Measurements from ENCODE around the gene PLB1.
A peak's percentile ranks its signal among the peaks of the same experiment; 100 is the strongest.

Gene PLB1

DNA sequence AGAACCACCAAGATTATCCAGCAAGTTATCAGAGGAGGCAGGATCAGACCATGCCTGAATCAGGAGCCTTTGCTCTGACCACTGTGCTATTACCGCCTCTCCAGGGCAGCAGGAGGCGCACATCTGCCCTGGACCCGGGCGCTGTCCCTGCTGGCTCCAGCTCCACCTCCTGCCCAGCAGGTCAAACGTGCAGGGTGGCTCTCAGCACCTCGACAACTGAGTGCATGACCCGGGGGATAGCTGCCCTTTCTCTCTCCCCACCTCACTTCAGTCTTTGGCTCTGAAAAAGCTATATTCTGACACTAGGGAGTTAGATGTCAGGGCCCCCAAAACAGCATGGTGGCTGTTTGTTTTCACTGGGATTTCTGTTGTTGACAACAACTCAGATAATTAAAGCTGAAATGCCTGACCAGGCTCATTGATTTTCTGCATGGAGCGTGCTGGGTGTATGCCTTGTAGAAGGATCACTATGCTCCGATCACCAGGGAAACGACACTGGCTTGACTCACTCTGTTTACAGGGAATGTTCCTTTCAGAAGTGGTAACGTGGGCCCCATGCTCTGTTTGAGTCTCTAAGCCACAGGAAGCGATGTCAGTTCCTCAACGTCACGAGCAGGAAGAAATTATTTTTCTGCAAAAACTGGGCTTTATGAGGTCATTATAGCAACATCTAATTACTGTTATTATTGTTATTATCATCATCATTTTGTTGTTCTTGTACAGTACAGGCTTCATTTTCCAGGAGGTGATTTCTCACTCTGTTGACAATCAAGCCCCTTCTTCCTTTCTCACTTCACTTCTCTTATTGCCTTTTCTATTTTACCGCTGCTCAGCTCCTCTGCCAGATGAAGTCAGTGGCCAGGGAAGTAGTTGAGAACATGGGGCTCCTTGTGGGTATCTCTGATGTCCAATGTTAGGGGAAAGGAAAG, 125.6 kb downstream of the PLB1 start:
- DNase-seq (ENCODE audit: insufficient read length, low spot score), result no peak
- FAIRE-seq, result peak; percentile 18

DNA sequence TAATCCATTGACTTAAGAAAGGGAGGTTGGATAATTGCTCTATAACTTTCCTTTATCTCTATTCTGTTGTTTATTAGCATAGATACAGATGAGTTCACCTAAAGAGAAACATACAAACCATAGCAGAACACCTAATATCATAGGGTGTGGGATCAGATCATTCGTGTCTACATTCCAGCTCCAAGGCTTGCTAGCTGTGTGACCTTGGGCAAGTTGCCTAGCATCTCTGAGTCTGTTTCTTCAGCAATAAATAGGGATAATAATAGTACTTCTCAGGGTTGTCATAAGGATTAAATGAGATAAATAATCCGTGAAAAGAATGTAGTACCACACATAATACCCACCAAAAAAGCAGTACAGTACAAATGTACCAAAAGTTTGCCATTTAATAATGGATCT, 126.2 kb downstream of the PLB1 start:
- DNase-seq (ENCODE audit: insufficient read length, low spot score), result no peak
- FAIRE-seq, result no peak

DNA sequence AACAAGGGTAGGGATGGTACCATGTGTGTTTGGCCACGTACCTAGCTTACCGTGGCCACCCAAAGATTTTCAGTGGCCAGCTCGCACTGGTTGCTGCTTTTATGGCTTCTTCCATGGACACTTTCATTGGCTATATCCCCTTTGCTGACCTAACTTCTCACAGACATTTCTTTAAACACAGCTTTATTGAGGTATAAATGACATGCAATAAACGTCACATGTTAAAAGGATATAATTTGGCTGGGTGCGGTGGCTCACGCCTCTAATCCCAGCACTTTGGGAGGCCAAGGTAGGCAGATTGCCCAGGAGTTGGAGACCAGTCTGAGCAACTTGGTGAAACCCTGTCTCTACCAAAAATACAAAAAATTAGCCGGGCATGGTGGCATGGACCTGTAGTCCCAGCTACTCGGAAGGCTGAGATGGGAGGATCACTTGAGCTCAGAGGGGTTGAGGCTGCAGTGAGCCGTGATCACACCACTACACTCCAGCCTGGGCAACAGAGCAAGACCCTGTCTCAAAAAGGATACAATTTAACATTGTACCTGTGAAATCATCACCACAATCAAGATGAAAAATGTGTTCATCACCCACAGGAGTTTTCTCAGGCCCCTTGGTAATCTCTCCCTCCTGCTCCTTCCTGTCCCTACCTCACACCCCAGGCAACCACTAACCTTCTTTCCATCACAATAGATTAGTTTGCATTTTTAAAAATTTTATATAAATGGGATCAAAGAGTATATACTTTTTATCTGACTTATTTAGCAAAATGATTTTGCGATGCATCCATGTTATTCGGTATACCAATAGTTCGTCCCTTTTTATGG, 127.9 kb downstream of the PLB1 start:
- DNase-seq (ENCODE audit: insufficient read length, low spot score) (no peak), FAIRE-seq (no peak)

DNA sequence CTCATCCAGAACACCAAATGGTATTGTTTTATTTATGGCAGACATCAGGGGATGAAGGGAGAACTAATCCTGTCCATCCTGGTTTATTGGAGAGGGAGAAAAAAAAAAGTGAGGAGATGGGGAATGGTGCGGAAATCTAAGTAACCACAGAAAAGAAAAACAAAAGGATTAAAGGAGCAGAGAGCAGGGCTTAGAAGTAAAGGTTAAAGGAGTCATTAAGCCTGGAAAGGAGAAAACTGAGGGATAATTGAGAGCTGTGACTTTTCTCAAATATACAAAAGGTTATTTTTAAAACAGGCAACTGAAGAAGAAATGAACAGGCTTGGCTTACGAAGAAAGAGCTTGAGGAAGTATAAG, 128.6 kb downstream of the PLB1 start:
- DNase-seq (ENCODE audit: insufficient read length, low spot score) (no peak), FAIRE-seq (peak; percentile 18)

DNA sequence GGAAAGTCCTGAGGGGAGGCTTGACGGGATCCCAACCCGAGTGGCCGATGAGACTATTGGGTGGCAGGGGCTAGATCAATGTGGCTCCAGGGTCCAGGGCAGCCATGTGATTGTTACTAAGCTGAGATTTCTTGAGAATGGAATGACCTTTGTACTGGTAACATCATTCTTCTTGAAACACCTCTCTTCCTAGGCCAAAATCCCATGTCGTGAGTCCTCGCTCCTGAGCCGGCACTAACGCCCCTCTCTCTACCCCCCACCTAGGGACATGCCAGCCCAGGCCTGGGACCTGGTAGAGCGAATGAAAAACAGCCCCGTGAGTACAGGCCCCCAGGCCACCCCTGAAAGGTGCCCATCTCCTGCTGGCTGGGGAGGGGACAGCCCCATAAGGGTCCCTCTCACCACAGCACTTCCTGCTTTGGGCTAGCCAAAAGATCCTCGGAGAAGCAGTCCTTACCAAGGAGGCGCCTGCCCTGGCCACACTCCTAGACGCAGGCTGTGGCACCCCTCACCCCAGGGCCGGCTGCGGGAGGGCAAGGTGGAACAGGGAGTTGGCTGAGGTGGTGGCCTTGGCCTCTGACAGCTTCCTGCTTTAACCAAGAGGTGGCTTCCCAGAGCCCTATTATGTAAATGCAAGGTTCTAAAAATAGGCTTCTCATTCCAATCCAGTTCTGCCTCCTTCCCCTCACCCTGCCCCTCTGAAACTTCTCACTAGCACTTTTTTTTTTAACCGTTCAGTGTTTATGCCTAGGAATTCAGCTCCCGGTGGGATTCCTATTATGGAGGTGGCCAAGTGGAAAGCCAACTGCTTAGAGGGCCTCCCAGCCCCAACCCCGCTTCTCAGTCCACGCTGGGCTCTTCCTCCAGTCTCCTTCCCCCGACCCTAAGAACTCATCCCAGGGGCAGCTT, 129.2 kb downstream of the PLB1 start:
- DNase-seq (ENCODE audit: insufficient read length, low spot score) (peak; percentile 19), FAIRE-seq (peak; percentile 33)

DNA sequence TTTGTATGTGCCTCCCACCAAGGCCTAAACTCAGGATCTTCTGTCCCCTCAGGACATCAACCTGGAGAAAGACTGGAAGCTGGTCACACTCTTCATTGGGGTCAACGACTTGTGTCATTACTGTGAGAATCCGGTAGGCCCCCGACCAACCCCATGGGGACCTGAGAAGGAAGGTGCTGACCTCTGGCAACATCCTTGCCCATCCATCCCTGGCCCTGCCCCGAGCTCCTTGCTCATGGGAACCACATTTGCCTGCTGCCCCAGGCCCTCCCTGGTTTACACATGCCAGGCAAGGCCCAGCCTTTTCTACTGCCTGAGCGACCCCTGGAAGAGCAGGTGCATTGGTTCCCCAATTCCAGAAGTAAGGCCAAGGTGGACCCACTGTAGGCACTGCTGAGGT, 130.5 kb downstream of the PLB1 start:
- no peak for DNase-seq (ENCODE audit: insufficient read length, low spot score)
- no peak for FAIRE-seq

DNA sequence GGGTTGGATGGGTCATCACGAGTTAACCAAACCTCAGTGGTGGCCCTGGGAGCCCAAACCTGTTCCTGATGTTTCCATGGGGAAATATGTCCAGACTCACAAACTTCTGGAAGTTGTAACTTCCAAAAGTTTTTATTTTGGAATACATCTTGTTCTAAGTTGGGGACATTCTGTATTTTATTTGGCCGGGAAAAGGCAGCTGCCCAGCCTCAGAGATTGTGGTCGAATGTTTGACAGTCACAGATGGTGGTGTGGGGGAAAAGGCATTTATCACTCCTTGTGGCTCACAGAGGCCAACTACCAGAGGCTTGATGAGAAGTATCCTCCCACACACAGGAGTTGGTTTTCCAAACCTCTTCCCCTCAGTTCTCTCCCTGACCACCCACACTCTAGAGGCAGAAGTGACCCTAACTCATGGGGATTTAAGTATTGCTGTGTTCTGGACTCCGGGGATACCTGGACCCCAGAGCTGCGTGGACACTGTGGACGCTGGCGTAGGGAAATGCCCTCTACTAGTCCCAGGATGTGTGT, 131.1 kb downstream of the PLB1 start:
- DNase-seq (ENCODE audit: insufficient read length, low spot score), result no peak
- no peak for FAIRE-seq

DNA sequence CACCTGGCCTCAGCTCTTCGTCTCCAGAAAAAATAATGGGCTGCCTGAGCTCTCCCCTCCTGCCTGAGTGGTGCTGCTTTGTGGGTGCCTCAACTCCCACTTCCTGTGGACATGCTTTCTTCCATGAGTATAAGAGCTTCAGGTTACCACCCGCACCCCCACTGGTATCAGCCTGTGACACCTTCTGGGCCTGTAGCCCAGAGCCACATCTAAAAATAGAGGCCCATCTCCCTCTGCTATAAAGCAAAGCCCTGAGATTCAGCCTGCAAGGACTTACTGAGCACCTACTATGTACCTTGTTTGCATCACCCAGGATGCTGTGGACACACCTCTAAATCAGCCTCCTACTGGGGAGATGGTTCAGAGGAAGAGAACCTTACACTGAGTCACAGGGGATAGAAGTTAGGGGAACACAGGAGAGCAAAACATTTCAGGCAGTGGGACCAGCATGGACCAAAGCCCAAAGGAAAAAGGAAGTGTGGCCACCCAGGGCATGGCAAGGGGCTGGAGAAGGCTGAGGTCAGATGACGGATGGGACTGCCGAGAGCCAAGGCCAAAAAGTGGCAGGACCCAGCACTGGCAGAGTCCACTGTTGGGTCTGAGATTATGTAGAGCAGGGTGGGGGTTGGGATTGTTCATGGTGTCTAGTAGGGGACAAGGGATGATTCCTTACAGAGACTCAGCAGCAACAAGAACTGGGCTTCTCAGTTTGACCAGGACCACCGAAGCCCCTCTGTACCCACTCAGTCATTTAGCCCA, 132.0 kb downstream of the PLB1 start:
- no peak for DNase-seq (ENCODE audit: insufficient read length, low spot score)
- FAIRE-seq, result no peak

DNA sequence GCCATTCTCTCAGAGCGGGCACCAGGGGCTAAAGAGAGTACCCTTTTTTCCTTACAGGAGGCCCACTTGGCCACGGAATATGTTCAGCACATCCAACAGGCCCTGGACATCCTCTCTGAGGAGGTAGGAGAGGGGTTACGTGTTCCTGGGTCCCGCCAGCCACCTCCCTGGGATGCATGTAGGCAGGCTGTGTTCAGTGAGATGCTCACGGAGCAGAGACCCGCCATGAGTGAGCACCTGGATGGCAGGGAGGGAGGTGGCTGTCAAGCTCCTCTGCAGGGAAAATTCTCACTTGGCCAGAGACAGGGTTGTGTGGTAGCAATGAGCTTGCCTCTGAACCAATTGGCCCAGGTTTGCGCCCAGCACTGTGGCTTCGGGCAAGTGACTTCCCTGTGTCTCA, 132.6 kb downstream of the PLB1 start:
- no peak for DNase-seq (ENCODE audit: insufficient read length, low spot score)
- FAIRE-seq, result no peak

DNA sequence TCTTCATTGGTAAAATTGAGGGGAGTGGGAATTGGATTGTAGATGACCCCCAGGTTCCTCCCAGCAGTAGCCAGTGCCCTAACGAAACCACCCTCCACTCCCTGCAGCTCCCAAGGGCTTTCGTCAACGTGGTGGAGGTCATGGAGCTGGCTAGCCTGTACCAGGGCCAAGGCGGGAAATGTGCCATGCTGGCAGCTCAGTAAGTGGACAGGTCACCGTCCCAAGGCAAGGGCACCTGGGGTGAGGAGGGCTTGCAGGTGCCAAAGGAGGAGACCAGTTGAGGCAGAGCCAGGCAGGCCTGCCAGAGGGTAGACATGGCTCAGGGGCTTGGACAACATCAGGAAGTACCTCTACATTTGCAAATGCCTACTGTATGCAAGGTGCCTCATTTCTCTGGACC, 133.1 kb downstream of the PLB1 start:
- FAIRE-seq (no peak), DNase-seq (ENCODE audit: insufficient read length, low spot score) (no peak)

DNA sequence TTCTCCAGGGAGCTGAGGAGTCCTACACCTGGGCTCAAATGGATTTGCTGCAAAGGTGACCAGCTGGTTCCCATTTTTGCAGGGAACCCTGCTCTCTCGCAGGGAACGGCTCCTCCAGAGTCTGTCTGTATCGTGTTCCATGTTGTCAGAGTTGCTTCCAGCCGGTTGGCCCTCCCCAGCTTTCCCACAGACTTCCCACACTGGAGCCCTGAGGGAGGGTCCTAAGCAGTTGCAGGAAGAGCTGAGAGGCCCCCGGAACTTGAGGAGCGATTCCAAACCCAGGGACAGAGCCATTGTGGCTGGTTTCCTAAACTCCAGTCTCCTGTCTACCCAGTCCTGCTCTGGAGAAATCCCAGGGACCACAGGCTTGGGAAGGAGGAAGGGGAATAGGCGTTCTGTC, 134.1 kb downstream of the PLB1 start:
- FAIRE-seq, result no peak
- no peak for DNase-seq (ENCODE audit: insufficient read length, low spot score)

DNA sequence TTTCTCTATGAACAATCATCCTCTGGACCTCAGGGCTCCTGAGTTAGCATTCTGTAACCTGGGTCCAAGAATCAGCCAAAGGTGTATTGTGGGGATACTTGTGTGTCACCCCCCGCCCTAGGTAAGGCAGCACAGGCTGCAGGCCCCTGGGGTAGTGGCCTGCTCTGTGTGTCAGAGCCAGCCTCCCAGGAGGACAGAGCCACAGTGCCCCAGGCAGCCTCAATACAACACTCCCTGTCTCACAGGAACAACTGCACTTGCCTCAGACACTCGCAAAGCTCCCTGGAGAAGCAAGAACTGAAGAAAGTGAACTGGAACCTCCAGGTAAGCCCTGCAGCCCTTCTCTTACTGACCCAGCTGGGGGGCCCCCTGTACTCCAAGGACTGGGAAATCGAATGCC, 134.5 kb downstream of the PLB1 start:
- DNase-seq (ENCODE audit: insufficient read length, low spot score) (no peak), FAIRE-seq (no peak)

DNA sequence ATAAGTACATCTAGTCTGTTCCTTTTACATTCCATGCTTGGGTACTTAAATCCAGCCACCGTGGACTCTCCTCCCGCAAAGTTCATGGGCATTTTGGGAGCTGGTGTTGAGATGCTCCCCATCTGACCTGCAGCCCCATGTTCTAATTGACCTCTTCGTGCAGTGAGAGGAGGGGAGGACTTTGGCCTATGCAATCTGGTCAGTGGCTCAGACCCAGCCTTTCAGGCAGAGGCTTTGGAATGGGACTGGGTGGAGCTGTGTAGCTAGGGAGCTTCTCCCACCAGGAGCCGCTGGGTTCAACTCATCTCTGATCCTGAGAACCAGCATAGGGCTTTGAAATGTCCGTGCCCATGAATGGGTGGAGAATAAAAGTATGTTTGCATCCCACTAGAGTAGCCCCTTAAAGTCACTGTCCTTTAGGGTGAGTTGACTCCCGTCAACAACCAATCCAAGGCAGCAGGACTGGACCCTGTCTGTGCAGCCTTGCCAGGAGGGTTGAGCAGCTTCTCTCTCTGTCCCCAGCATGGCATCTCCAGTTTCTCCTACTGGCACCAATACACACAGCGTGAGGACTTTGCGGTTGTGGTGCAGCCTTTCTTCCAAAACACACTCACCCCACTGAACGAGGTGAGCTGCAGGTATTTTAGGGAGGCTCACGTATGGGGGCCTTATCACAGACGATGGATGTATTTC, 135.8 kb downstream of the PLB1 start:
- no peak for DNase-seq (ENCODE audit: insufficient read length, low spot score)
- FAIRE-seq, result no peak

DNA sequence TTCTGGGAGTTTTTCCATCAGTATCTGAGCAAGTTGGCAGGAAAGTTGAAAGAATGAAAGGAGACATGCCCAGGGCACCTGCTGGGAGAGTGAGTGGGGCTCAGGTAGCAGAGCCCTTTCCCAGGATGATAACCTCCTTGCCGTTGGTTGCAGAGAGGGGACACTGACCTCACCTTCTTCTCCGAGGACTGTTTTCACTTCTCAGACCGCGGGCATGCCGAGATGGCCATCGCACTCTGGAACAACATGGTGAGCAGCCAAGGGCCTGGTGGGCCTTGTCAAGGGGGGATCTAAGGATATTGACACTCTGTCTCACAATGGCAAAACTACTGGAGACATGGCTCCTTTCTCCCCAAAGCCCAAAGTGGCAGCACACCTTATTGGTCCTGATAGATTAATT, 136.9 kb downstream of the PLB1 start:
- FAIRE-seq (no peak), DNase-seq (ENCODE audit: insufficient read length, low spot score) (no peak)

DNA sequence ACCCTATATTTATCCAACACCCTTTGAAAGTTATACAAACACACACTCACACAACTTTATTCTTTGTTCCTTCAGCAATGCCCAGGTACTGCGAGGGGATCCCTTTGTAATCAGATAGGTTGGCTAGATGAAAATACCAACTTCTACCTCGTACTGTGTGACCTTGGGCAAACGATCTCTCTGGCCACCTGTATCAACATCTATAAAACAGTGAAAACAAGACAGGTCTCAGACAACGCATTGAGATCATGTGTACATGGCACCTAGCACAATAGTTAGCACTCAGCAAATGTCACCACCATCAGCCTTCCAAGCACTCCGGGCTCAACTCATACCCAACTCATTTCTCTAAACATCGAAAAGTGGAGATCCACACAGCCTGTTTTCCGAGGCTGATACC, 137.3 kb downstream of the PLB1 start:
- no peak for FAIRE-seq
- DNase-seq (ENCODE audit: insufficient read length, low spot score), result no peak

DNA sequence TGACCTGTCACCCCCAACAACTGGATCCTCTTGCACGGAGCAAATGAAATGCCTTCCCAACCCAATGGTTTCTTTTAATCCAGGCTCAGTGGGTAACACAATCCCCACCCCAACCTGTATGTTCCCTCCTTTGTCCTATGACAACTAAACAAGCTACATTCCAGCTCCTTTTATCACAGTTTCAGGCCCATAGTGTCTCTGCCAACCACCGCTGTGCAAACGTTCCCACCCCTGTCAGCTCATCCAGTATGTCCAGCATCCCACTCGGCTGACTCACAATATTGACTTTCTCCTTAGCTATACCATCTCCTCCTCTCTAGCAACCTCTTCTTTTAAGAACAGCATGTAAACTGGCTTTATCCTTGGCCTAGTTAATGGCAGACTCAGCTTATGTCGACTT, 137.9 kb downstream of the PLB1 start:
- DNase-seq (ENCODE audit: insufficient read length, low spot score), result no peak
- no peak for FAIRE-seq

DNA sequence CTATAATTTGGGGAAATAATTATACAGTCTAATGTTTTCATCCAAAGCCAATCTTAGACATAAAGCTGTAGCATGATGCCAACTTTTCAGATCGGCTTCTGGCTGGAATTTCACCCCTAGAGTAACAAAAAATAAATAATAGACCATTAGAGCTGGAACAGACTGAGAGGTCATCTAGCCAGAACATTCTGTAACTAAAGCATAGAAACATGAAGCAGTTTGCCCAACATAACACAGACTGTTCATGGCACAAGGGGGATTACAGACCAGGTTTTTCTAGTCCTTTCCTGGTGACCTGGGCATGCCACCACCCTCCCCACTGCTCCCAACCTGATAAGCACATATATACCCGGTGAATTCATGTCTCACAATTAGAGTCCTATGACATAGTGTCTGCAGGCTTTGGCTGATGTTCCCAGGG, 139.3 kb downstream of the PLB1 start:
- DNase-seq (ENCODE audit: insufficient read length, low spot score), result no peak
- FAIRE-seq, result no peak

DNA sequence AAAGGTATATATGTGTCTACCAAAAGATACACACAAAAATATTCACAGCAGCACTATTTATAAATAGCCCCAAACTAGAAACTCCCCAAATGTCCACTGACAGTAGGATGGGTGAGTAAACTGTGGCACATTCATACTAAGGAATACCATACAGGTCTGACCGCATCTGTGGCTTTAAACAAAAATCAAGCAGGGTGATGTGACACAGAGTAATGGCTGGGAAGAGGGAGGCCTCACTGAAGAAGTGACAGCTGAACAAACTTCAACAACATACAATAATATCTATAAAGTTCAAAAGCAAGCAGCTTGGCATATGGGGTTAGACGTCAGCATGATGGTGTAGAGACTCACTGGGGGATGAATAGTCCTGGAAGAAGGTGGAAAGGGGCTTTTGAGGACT, 140.6 kb downstream of the PLB1 start:
- DNase-seq (ENCODE audit: insufficient read length, low spot score) (no peak), FAIRE-seq (no peak)
